SIG-M5 treated with dmso at 0.1 percent for 504 hours (cell line): Measurements from ENCODE around the gene CNTFR.

ENCODE experiments used
- DNase-seq: peaks from one replicate; lab custom pipeline; 2025; ENCODE audit not compliant: unreplicated experiment; lab: John Stamatoyannopoulos, UW

Gene CNTFR

DNA sequence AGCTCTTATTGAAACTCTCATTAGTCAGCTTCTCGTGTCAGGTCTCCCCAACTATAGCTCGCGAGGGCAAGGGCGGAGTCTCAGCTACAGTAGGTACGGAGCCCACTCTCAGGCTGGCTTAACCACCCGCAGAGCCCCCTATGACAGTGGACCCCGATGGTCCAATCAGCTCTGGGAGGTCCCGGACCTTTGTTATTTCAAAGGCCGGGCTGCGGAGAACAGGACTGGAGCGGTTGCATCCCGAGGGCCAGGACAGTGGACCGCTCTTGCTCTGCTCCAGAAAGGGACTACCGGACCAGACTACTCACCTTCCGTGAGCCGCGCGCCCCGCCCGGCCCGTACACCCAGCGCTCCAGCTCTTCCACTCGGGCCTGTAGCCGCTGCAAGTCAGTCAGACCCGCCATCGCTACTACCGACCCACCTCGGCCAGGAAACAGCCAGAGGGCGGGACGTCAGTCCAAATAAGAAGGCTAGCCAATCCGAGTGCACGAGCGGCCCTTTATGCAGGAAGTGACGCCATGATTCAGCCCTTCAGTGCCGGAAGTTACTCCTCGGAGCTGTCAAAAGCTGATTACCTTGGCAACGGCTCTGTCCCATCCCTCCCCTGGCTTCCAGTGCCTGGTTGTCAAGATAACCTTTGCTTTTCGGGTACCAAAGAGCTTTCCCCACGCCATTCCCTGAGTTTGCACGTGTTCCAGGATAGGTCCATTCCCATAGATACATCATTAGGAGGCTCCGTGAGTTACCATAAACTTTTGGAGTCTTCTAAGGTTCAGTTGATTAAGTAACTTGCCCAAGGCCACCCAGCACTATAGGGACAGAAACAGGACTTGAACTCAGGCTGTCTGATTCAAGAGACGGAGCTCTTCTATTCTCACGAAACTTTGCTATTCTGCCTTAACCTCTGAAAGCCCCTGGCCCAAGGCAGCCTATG, 30.8 kb upstream of the CNTFR start, which contains the start of gene DCTN3:
TSS of gene DCTN3 (minus strand) at position 435 of the 934 bp plus-strand sequence. CDS start at position 404, 31 bp downstream.
- DNase-seq = peak; percentile 95

DNA sequence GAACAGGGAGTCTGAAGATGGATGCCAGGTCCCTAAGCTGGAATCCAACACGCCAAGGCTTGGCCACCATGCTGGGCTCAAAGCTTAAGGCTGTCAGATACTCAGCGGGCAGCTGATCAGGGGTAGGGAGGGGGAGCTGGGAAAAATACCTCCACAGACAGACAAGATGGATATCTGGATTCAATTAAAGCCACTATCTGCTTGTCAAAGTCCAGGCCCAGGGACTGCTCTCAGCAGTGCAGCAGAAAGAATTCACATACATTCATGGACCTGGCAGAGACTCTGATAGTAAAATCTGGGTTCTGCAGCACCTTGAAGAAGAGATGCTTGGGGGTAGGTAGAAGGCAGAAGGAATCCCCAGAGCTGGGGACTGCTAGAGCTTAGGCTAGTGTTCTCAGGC, 25.6 kb upstream of the CNTFR start:
- DNase-seq = no peak

DNA sequence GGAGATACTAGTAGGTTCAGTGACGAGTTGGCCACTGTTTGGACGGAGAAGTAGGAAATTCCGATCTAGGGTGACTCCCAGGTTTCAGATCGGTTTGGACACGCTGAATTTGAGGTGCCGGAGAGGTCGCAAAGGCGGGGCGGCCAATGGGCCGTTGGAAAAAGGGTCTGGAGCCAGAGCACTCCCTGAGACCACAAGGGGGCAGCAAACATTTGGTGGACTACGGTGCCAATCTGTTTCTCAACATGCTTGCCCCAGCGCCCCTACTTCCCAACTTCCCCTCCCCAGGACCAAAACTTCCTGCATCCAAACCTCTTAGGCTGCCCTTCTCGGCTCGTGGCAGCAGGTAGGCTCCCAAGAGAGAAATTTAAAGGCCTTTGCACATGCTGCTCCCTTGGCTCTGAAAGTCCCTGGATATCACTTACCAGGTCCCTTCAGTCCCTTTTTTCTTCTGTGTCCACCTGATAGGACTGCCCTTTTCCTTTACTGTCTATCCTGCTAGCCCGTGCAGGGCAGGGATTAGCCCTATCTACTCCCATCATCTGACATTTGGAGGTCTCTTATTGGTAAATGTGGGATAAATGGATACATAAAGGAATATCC, 23.4 kb upstream of the CNTFR start:
- peak; percentile 64 for DNase-seq

- peak; percentile 74 for DNase-seq
Measured at GRCh38 chr9:34611811-34612787, 22.6 kb upstream of the CNTFR start, which contains the start of gene RPP25L. Gene RPP25L, minus strand, starts transcription at chr9:34612097. Its CDS starts 801 bp downstream, at chr9:34611296.

DNA sequence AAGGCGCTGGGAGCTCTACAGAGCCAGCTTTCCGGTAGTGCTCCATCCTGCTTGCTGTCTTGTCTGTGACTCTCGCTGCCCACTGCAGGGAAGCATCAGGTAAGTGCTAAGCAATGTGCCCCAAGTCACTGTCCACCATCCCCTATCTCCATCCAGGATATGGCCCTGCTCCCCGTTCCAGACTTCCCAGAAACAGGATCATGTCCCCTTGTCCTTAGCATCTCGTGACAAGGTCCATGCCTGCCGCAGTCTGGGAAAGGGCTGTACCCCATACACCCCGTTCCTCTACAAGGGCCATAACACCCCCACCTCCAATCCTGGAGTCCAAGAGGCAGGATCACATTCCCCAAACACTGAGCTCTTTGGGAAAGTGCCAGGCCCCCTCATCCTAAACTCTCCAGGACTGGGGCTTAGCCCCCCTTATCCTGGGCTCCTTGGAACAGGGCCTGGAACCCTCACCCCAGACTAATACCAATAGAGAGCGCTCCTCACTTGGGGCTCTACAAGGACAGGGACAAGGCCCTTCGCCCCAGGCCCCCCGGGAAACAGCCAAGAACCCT, 21.8 kb upstream of the CNTFR start:
- no peak for DNase-seq

- peak; percentile 24 for DNase-seq
Measured at GRCh38 chr9:34610434-34611206, 21.1 kb upstream of the CNTFR start.

- no peak for DNase-seq
Measured at GRCh38 chr9:34607331-34607730, 17.8 kb upstream of the CNTFR start.

DNA sequence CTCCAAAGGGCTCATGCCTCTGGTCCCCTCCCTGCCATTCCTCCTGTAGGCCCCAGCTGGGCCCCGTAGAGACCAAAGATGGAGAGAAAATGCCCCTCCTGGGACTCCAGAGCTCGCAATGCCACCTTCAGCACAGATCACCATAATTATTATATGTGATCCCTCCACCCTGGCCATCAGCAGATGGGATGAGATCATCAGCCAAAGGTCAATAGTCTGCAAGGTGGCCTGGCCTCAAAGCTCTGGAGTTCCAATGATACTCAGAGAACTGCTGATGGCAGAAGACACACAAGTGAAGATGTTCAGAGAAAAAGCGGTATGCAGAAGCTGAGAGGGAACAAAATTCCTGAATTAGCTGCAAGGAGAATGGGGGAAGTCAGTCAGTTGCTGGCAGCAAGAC, 17.4 kb upstream of the CNTFR start:
- no peak for DNase-seq

DNA sequence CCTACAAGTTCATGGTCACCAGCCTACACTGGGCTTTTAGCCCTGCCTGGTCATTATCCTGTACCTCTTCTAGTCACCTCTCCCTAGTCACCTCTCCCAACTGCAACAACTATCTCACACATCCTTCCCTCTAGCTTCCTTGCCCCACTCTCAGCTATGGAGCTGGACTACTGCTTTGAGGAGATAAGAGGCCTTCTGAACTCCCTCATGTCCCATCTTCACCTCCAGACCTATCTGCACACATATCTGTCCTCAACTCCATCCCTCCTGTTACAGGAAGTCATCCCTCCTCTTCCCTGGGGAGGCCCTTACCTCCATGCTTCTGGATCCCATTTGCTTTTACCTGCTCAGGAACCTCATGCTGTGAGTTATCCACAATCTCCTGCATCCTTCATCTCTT, 16.7 kb upstream of the CNTFR start:
- no peak for DNase-seq

DNA sequence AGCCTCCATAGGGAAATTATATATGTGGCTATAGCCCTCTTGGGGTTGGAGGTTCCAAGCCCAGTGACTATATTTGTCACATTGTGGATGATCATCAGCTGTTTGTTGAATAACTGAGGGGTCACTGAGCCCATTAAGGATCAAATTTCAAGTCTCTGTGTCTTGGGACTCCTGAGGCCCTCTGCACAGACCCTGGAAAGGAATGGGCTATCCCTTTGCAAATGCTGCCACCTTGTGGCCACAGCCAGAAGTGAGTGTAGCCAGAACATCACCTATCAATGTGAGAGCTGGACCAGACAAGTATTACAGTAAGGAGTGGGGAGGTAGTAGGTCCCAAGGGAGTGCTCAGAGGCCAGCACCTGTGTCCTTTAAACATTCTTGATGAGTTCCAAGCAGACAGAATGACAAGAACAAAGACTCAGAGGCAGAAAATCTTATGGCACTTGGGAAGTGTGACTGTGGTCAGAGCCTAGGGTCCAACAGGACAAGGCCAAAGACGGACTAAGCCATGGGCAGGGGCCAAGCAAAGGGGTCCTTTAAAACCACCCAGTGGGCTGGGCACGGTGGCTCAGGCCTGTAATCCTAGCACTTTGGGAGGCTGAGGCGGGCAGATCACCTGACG, 14.2 kb upstream of the CNTFR start:
- DNase-seq = peak; percentile 57

GRCh38 chr9:34601937-34602573, 12.5 kb upstream of the CNTFR start:
- DNase-seq = no peak

DNA sequence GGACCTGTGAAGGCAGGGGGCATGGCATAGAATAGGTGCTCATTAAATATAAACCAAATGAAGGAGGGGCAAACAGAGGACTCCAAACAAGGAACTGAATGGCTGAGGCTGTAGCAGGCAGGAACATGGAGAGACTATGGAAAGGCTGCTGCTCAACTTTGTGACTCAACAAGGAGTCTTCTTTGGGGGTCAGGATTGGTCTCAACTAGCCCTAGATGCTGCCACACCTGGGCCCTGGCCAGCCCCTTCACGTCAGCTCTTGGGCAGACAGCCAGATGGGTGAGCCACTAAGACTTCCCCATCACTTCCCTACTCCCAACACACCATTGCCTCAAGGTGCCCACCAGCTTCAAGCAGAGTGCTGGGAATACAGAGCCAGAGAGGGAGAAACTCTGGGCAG, 11.4 kb upstream of the CNTFR start:
- no peak for DNase-seq

DNA sequence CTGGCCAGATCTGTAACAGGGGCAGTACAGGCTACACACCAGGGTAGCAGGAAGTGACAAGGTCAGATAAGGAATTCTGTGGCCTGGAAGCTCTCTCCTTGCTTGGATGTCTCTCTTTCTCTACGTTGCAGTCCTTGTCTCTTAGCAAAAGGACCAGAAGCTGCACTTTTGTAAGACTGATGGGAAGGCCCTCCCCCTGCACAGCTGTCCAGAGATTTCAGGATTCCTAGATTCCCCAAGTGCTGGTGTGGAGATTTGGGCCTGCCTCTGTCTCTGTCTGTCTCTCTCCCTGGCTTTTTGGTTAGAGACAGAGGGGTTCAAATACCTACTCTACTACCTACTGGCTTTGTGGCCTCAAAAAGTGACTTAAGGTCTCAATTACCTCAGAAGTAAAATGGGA, 10.0 kb upstream of the CNTFR start:
- DNase-seq = no peak

DNA sequence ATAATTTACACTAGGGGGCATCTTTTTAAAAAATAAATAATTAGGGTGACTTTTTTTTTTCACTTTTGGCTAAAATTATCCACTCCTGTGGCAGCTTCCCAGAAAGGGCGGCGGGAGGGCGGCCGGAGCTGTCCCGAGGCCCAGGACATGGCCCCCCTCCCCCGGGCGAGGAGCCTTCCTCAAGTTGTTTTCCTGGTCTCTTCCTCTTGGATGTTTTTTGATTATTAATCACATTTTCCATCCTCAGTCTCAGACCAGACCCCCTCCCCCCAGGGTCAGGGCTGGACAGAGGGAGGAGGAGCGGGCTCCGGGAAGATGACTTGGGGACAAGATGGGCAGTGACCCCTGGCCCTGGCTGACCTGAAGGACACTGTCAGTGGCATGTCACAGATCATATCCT, 4.7 kb upstream of the CNTFR start:
- no peak for DNase-seq

- peak; percentile 10 for DNase-seq
Measured at GRCh38 chr9:34592895-34593601, 3.5 kb upstream of the CNTFR start.

DNA sequence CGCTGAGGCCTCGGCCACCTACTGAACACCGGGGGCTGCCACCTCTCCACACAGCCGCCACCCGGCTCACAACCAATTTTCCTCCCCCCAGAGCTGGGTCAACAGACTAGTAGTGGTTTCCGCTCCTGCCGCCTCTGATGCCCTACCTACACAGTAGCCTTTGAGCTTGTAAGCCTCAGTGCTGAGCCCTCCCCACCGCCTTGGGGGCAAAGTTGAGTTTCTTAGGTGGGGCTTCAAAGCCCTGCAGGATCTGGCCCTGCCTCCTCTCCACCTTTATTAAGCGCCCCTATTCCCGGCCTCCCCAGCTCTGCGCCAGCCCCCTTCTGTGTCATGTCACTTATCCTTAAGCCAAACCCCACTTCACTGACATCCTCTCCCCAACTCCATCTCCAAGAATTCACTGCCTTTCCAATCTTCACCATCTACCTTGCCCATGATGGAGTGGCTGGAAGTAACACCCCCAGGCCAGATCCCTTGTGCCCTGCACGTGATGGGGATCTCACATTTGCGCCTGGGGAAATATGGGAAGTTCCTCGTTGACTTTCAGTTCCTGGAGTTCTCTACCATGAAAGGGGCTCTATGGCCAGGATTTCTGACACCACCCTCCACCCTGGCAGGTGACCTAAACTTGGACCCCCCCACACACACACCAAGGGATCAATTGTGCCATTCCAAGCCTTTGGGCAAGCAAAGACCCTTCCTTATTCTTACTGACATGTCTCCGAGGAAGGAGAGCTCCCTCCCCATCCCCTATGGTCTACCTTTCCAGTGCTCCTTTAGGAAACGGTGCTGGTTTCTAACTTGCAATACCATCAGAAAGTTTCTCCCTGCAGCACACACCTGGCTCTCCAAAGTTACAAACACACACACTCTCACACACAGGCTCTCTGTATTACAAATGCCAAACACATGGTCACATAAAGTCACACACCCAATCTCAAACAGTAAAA, 2.7 kb upstream of the CNTFR start:
- DNase-seq = peak; percentile 39

DNA sequence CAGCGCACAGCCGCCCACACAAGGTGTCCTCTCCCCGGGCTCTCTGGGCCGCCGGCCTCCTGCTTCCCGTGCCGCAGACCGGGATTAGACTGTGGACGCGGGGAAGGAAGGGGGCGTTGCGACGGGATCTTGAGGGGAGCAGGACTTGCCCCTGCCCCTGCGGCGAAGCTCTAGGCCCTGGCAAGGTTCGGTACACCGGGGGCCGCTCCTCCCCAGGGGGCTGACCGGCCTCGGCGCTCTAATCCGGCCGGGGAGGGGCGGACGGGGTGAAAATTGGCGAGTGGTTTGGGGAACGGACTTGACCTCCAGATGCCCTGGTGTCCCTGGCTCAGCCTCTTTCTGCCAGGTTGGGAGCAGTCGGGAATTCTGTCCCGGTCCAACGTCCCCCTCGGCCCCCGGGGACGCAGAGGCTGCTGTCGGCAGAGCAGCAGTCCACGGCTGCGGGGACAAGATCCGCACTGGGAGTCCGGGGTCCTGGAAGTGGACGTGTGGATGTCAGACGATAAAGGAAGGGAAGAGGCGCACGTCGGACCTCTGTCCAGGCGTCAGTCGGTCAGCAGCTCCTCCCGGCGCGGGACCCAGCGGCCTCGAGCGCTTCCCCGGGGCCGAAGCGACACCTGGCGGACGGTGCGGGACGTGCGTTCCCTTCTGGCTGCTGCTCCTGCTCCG, 1.9 kb upstream of the CNTFR start:
- peak; percentile 50 for DNase-seq
